Activated CD8-positive, alpha-beta memory T cell treated with anti-CD3 and anti-CD28 coated beads for 4 hours (primary cell): Measurements from ENCODE around the gene CDK5R2.
"Not testable (repeated sequence)": the region's sequence is repeated elsewhere in the genome, so short reads cannot be mapped to it uniquely, and the experiment has no call there.

ENCODE experiments used
- DNase-seq, 2 donors: peaks; one replicate each; pipeline ENCODE4 v3.0.0-alpha.2; 2020; ENCODE audit warnings: low read depth in 2 of 2

Gene CDK5R2

GRCh38 chr2:218959141-218959731, at the start of gene CDK5R2:
Gene CDK5R2 (plus strand): TSS chr2:218959666. CDS start chr2:218959821, 155 bp downstream.
- peak; percentile 19 to 27 for DNase-seq

GRCh38 chr2:218910741-218911140, 48.7 kb upstream of the CDK5R2 start:
- DNase-seq: no peak

- no peak for DNase-seq
Measured at GRCh38 chr2:218920504-218920903, 39.0 kb upstream of the CDK5R2 start.

GRCh38 chr2:218924757-218925156, 34.7 kb upstream of the CDK5R2 start:
- DNase-seq: no peak

GRCh38 chr2:218925434-218925833, 34.0 kb upstream of the CDK5R2 start:
- no peak for DNase-seq

- DNase-seq: no peak
Measured at GRCh38 chr2:218927422-218927821, 32.0 kb upstream of the CDK5R2 start.

GRCh38 chr2:218927876-218928275, 31.6 kb upstream of the CDK5R2 start:
- DNase-seq: no peak

- DNase-seq: not testable (repeated sequence)
Measured at GRCh38 chr2:218930488-218930887, 29.0 kb upstream of the CDK5R2 start.

- not testable (repeated sequence) for DNase-seq
Measured at GRCh38 chr2:218931751-218932150, 27.7 kb upstream of the CDK5R2 start.

- no peak for DNase-seq
Measured at GRCh38 chr2:218944759-218945404, 14.6 kb upstream of the CDK5R2 start.

- DNase-seq: no peak
Measured at GRCh38 chr2:218946621-218947020, 12.8 kb upstream of the CDK5R2 start.

- DNase-seq: no peak
Measured at GRCh38 chr2:218952160-218952559, 7.3 kb upstream of the CDK5R2 start.

- no peak for DNase-seq
Measured at GRCh38 chr2:218953366-218953954, 6.0 kb upstream of the CDK5R2 start.

- DNase-seq: no peak
Measured at GRCh38 chr2:218954541-218955300, 4.7 kb upstream of the CDK5R2 start.

- DNase-seq: no peak
Measured at GRCh38 chr2:218956039-218956438, 3.4 kb upstream of the CDK5R2 start.

GRCh38 chr2:218957671-218958070, 1.8 kb upstream of the CDK5R2 start:
- no peak for DNase-seq

GRCh38 chr2:218958276-218958675, 1.2 kb upstream of the CDK5R2 start:
- DNase-seq: no peak

- no peak for DNase-seq
Measured at GRCh38 chr2:218959761-218960308, 369 bp downstream of the CDK5R2 start.

GRCh38 chr2:218960309-218961165, 1.1 kb downstream of the CDK5R2 start:
- no peak for DNase-seq

GRCh38 chr2:218961229-218961628, 1.8 kb downstream of the CDK5R2 start:
- DNase-seq: no peak
